Placental pericyte (primary cell): ENCODE measurements around the gene ZNF629. TPM values are rescaled to one million over a fixed set of nuclear protein-coding genes. Genes with fewer than 3 reads are reported as not detected.

Experiments used
- small RNA-seq: library from RNA; depleted of rRNA; stranded (forward); fragments of <200 nt; gene quantifications from one replicate; pipeline ENCODE3, GENCODE V24; 2012; ENCODE audit warnings: low replicate concordance
- total RNA-seq: library from RNA; depleted of rRNA; stranded (reverse); fragments of >200 nt; gene quantifications from 2 replicates; pipeline ENCODE4 v1.2.3, GENCODE V29; 2012

Gene ZNF629
- 16.4 and 18.6 TPM in 2 replicates for total RNA-seq

DNA sequence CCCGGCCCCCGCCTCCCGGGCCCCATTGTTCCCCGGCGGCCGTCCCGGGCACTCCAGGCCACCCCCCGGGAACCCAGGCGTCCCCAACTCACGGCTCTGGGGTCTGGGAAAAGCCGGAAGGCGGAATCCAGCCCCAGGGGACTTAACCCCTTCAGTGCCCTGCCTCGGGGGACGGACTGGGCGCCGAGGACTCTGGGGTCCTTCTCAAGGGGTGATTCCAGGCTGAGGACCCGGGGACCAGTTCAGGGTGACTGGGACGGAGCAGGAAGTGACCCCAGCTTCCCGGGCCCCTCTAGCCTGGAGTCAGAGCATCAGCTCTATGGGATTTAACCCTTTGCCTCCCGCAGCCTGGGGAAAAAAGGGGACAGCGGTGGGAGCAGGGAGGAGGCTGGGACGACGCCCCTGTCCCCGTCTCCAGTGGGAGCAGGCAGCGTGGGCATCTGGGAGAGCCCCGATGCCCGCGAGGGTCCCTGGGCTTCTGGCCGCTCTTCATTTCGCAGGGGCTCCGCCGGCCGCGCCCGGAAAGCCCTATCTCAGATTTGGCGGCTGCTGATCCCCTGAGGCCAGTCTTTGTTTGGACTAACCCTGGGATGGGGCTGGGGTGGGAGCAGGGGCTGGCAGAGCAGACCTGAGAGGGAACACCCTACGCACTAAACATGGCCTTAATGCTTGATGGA is at the start of gene ZNF629:
ZNF629 (minus strand) TSS at position 270 of the 677 bp plus-strand sequence. CDS start 2,723 bp downstream, outside the sequence.

DNA sequence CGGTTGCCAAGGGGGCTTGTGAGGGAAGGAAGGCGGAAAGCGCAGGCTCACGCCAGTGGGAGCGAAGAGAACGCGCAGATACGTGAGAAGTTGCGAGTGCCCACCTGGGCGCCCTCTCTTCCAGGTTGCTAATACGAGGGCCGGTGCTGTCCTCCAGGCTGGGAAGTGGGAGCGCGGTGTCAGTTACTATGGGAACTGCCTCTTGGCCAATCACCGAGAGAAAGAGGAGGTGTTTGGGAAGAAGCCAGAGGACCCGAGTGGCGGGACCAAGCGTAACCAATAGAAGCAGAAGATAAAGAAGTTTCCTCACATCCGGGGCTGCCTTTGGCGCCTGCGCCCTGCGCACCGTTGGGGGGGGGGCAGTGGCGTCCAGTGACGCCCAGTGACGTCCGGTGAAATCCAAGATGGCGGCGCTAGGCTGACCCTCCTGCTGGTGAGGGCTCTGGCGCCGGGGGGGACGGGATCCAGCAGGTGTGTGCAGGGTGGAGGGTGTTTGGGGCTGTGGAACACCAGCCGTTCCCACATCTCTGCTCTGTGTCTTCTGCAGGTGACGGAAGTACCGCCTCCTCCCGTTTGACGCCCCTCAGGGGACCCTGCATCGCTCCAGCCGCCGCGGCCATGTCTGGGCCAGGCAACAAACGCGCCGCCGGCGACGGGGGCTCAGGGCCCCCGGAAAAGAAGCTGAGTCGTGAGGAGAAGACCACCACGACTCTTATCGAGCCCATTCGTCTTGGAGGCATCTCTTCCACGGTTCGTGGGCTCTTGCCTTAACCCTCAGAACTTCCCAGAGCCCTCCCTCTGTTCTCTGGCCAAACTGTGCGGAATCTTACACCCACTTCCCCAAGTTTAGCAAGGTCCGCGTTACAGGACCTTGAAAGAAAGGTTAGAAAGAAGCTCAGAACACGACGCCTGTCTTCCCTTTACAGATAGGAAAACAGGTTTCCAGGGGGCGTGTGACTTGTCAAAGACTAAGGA is 24.8 kb downstream of the ZNF629 start, which contains the start of the genes CFAP119 and RNF40:
CFAP119 (minus strand) TSS at position 135 of the 975 bp plus-strand sequence. CDS start 314 bp downstream, outside the sequence.
RNF40 (plus strand) TSS at position 395 of the 975 bp plus-strand sequence; CDS start at position 619, 224 bp downstream.

GRCh38 chr16:30747799-30748633 is 39.0 kb downstream of the ZNF629 start, which contains the start of gene PHKG2:
Gene PHKG2, plus strand, starts transcription at chr16:30748425. Its CDS starts 396 bp downstream, at chr16:30748821.

Small RNAs within 50 kb of the gene (small RNA-seq; reads per million reads assigned to genes)
- not detected for gene RF00017

Other genes starting within 250 kb of the ZNF629 start
- gene ZNF764, start 228.8 kb downstream of the ZNF629 start, total RNA-seq, result 7.3 and 7.4 TPM in 2 replicates
- 10.2 and 11.8 TPM in 2 replicates for gene ZNF688, start 215.5 kb downstream of the ZNF629 start, total RNA-seq
- 10.0 and 14.7 TPM in 2 replicates for gene ZNF785, start 201.5 kb downstream of the ZNF629 start, total RNA-seq
- 8.5 and 9.7 TPM in 2 replicates for gene ZNF689, start 176.8 kb downstream of the ZNF629 start, total RNA-seq
- 7.2 and 18.9 TPM in 2 replicates for gene PRR14, start 136.2 kb downstream of the ZNF629 start, total RNA-seq
- gene FBRS, start 128.8 kb downstream of the ZNF629 start, total RNA-seq, result 25.8 and 34.4 TPM in 2 replicates
- 16.2 and 30.4 TPM in 2 replicates for gene SRCAP, start 88.0 kb downstream of the ZNF629 start, total RNA-seq
- gene PHKG2, start 38.8 kb downstream of the ZNF629 start, total RNA-seq, result 29.1 and 30.1 TPM in 2 replicates
- gene CFAP119, start 25.1 kb downstream of the ZNF629 start, total RNA-seq, result 2.2 and 4.9 TPM in 2 replicates
- gene RNF40, start 24.9 kb downstream of the ZNF629 start, total RNA-seq, result 76.2 and 111 TPM in 2 replicates
- 14.7 and 46.8 TPM in 2 replicates for gene BCL7C, start 106.9 kb upstream of the ZNF629 start, total RNA-seq
- gene CTF1, start 109.4 kb upstream of the ZNF629 start, total RNA-seq, result 2.0 and 4.4 TPM in 2 replicates
- gene FBXL19, start 136.4 kb upstream of the ZNF629 start, total RNA-seq, result 15.1 and 34.9 TPM in 2 replicates
- gene ORAI3, start 161.9 kb upstream of the ZNF629 start, total RNA-seq, result 35.5 and 84.9 TPM in 2 replicates
- gene SETD1A, start 170.5 kb upstream of the ZNF629 start, total RNA-seq, result 5.0 and 5.2 TPM in 2 replicates
- gene HSD3B7, start 198.0 kb upstream of the ZNF629 start, total RNA-seq, result 7.0 and 37.9 TPM in 2 replicates
- gene STX1B, start 223.4 kb upstream of the ZNF629 start, total RNA-seq, result 1.1 and 3.0 TPM in 2 replicates
- gene STX4, start 246.4 kb upstream of the ZNF629 start, total RNA-seq, result 24.8 and 42.5 TPM in 2 replicates